NCI-H2227 (cell line): ENCODE results near the gene MYADML2.
"Not testable (repeated sequence)": the region's sequence is repeated elsewhere in the genome, so short reads cannot be mapped to it uniquely, and the experiment has no call there.

Source experiments
- DNase-seq: peaks from one replicate; lab custom pipeline; 2025; ENCODE audit not compliant: unreplicated experiment; lab: John Stamatoyannopoulos, UW

Gene MYADML2

GRCh38 chr17:81959362-81960129 lies 12.5 kb upstream of the MYADML2 start:
- peak; percentile 70 for DNase-seq

GRCh38 chr17:81958633-81959342 lies 11.8 kb upstream of the MYADML2 start:
- no peak for DNase-seq

- DNase-seq: no peak
Measured at GRCh38 chr17:81957691-81958432, 10.8 kb upstream of the MYADML2 start.

GRCh38 chr17:81956607-81957589 lies 9.9 kb upstream of the MYADML2 start:
- DNase-seq: no peak

- no peak for DNase-seq
Measured at GRCh38 chr17:81955756-81956544, 8.9 kb upstream of the MYADML2 start.

- no peak for DNase-seq
Measured at GRCh38 chr17:81955058-81955681, 8.1 kb upstream of the MYADML2 start.

- DNase-seq: no peak
Measured at GRCh38 chr17:81954131-81955057, 7.4 kb upstream of the MYADML2 start.

- DNase-seq: not testable (repeated sequence)
Measured at GRCh38 chr17:81953443-81953842, 6.4 kb upstream of the MYADML2 start.

- no peak for DNase-seq
Measured at GRCh38 chr17:81952792-81953228, 5.8 kb upstream of the MYADML2 start.

GRCh38 chr17:81951785-81952684 lies 5.0 kb upstream of the MYADML2 start:
- DNase-seq: no peak

- no peak for DNase-seq
Measured at GRCh38 chr17:81950501-81950900, 3.5 kb upstream of the MYADML2 start.

GRCh38 chr17:81948635-81949378 lies 1.8 kb upstream of the MYADML2 start:
- DNase-seq: no peak

GRCh38 chr17:81944858-81945257 lies 2.2 kb downstream of the MYADML2 start:
- no peak for DNase-seq

GRCh38 chr17:81942167-81942553 lies 4.9 kb downstream of the MYADML2 start:
- DNase-seq: no peak

- peak; percentile 69 for DNase-seq
Measured at GRCh38 chr17:81941484-81942166, 5.4 kb downstream of the MYADML2 start.
